Smooth muscle cell of the pulmonary artery (primary cell): Measurements from ENCODE around the gene HECTD1. TPM values are rescaled to one million over a fixed set of nuclear protein-coding genes. Genes with fewer than 3 reads are reported as not detected.

Source experiments
- total RNA-seq: library from RNA; depleted of rRNA; stranded (reverse); fragments of >200 nt; gene quantifications from 2 replicates; pipeline ENCODE4 v1.2.3, GENCODE V29; 2014

Gene HECTD1
- total RNA-seq, result 254 and 289 TPM in 2 replicates

GRCh38 chr14:31207755-31208545 is at the start of gene HECTD1:
HECTD1 (minus strand) TSS chr14:31207793; CDS start chr14:31205936, 1,857 bp downstream.

Other genes starting within 250 kb of the HECTD1 start
- gene AP4S1, start 182.1 kb downstream of the HECTD1 start, total RNA-seq, result 3.9 and 5.5 TPM in 2 replicates
- 48.4 and 55.8 TPM in 2 replicates for gene STRN3, start 181.4 kb downstream of the HECTD1 start, total RNA-seq
- 66.2 and 80.1 TPM in 2 replicates for gene HEATR5A, start 212.8 kb upstream of the HECTD1 start, total RNA-seq
- gene DTD2, start 249.7 kb upstream of the HECTD1 start, total RNA-seq, result 31.7 and 35.3 TPM in 2 replicates